ENCODE data around the gene PIP4K2C.

PIP4K2C gene

GRCh38 chr12:57549909-57550640 lies 40.9 kb upstream of the PIP4K2C start, which contains the start of gene KIF5A:
Gene KIF5A (plus strand): TSS chr12:57550044. CDS start chr12:57550272, 228 bp downstream.
- Histone ChIP-seq H3K27ac (ENCODE audit: insufficient read depth, low read length, poor library complexity, severe bottlenecking) (no peak within 1 kb of the TSS), H3K9me3 (ENCODE audit: control insufficient read depth, low read length) (no peaks in the 10 kb centered on the region), H3K36me3 (ENCODE audit: control insufficient read depth, insufficient read depth, low read length) (no peaks in the 10 kb centered on the region), H3K4me3 (ENCODE audit: insufficient read depth, low read depth, low read length, poor library complexity, severe bottlenecking) (peak within 1 kb of the TSS; percentile 40), H3K27me3 (replicated peaks; ENCODE audit: control insufficient read depth, insufficient read depth, low read length, poor library complexity, severe bottlenecking) (no peaks in the 10 kb centered on the region), H3K4me1 (ENCODE audit: control insufficient read depth, insufficient read depth, low read length, poor library complexity, severe bottlenecking) (peaks cover 22% of the 10 kb centered on the region)
- DNase-seq, result peak; percentile 10 to 39 (median 38)

GRCh38 chr12:57550641-57551549 lies 40.1 kb upstream of the PIP4K2C start:
- no peak overlapping the region for H3K4me3 ChIP-seq (ENCODE audit: insufficient read depth, low read depth, low read length, poor library complexity, severe bottlenecking)
- no peaks in the 10 kb centered on the region for H3K9me3 ChIP-seq (ENCODE audit: control insufficient read depth, low read length)
- peaks cover 19% of the 10 kb centered on the region for H3K4me1 ChIP-seq (ENCODE audit: control insufficient read depth, insufficient read depth, low read length, poor library complexity, severe bottlenecking)
- no peak overlapping the region for H3K27ac ChIP-seq (ENCODE audit: insufficient read depth, low read length, poor library complexity, severe bottlenecking)
- no peak for DNase-seq
- H3K27me3 ChIP-seq (replicated peaks; ENCODE audit: control insufficient read depth, insufficient read depth, low read length, poor library complexity, severe bottlenecking), result no peaks in the 10 kb centered on the region
- H3K36me3 ChIP-seq (ENCODE audit: control insufficient read depth, insufficient read depth, low read length), result no peaks in the 10 kb centered on the region

- Histone ChIP-seq H3K9me3 (ENCODE audit: control insufficient read depth, low read length) (no peaks in the 10 kb centered on the region), H3K4me1 (ENCODE audit: control insufficient read depth, insufficient read depth, low read length, poor library complexity, severe bottlenecking) (peaks cover 11% of the 10 kb centered on the region), H3K36me3 (ENCODE audit: control insufficient read depth, insufficient read depth, low read length) (no peaks in the 10 kb centered on the region), H3K27ac (ENCODE audit: insufficient read depth, low read length, poor library complexity, severe bottlenecking) (no peak overlapping the region), H3K4me3 (ENCODE audit: insufficient read depth, low read depth, low read length, poor library complexity, severe bottlenecking) (no peak overlapping the region), H3K27me3 (replicated peaks; ENCODE audit: control insufficient read depth, insufficient read depth, low read length, poor library complexity, severe bottlenecking) (no peaks in the 10 kb centered on the region)
- no peak for DNase-seq
Measured at GRCh38 chr12:57551637-57552305, 39.2 kb upstream of the PIP4K2C start.

- no peaks in the 10 kb centered on the region for H3K27me3 ChIP-seq (replicated peaks; ENCODE audit: control insufficient read depth, insufficient read depth, low read length, poor library complexity, severe bottlenecking)
Measured at GRCh38 chr12:57552306-57552651, 38.7 kb upstream of the PIP4K2C start.

GRCh38 chr12:57552835-57553313 lies 38.1 kb upstream of the PIP4K2C start:
- Histone ChIP-seq H3K27ac (ENCODE audit: insufficient read depth, low read length, poor library complexity, severe bottlenecking) (no peak overlapping the region), H3K4me1 (ENCODE audit: control insufficient read depth, insufficient read depth, low read length, poor library complexity, severe bottlenecking) (peaks cover 11% of the 10 kb centered on the region)
- DNase-seq, result no peak

More at GRCh38 chr12:57552306-57552651, 38.7 kb upstream of the PIP4K2C start:
- DNase-seq, result no peak
- H3K36me3 ChIP-seq (ENCODE audit: control insufficient read depth, insufficient read depth, low read length), result no peaks in the 10 kb centered on the region
- H3K4me1 ChIP-seq (ENCODE audit: control insufficient read depth, insufficient read depth, low read length, poor library complexity, severe bottlenecking), result peaks cover 11% of the 10 kb centered on the region
- H3K27ac ChIP-seq (ENCODE audit: insufficient read depth, low read length, poor library complexity, severe bottlenecking), result no peak overlapping the region
- no peak overlapping the region for H3K4me3 ChIP-seq (ENCODE audit: insufficient read depth, low read depth, low read length, poor library complexity, severe bottlenecking)
- no peaks in the 10 kb centered on the region for H3K9me3 ChIP-seq (ENCODE audit: control insufficient read depth, low read length)

GRCh38 chr12:57553343-57554202 lies 37.4 kb upstream of the PIP4K2C start:
- no peaks in the 10 kb centered on the region for H3K27me3 ChIP-seq (replicated peaks; ENCODE audit: control insufficient read depth, insufficient read depth, low read length, poor library complexity, severe bottlenecking)
- DNase-seq, result no peak

More at GRCh38 chr12:57552835-57553313, 38.1 kb upstream of the PIP4K2C start:
- no peaks in the 10 kb centered on the region for H3K9me3 ChIP-seq (ENCODE audit: control insufficient read depth, low read length)
- no peak overlapping the region for H3K4me3 ChIP-seq (ENCODE audit: insufficient read depth, low read depth, low read length, poor library complexity, severe bottlenecking)
- no peaks in the 10 kb centered on the region for H3K27me3 ChIP-seq (replicated peaks; ENCODE audit: control insufficient read depth, insufficient read depth, low read length, poor library complexity, severe bottlenecking)
- H3K36me3 ChIP-seq (ENCODE audit: control insufficient read depth, insufficient read depth, low read length), result no peaks in the 10 kb centered on the region

GRCh38 chr12:57554453-57554852 lies 36.5 kb upstream of the PIP4K2C start:
- no peak overlapping the region for H3K27ac ChIP-seq (ENCODE audit: insufficient read depth, low read length, poor library complexity, severe bottlenecking)
- no peak for DNase-seq
- H3K4me3 ChIP-seq (ENCODE audit: insufficient read depth, low read depth, low read length, poor library complexity, severe bottlenecking), result no peak overlapping the region
- no peaks in the 10 kb centered on the region for H3K36me3 ChIP-seq (ENCODE audit: control insufficient read depth, insufficient read depth, low read length)
- H3K9me3 ChIP-seq (ENCODE audit: control insufficient read depth, low read length), result no peaks in the 10 kb centered on the region
- H3K27me3 ChIP-seq (replicated peaks; ENCODE audit: control insufficient read depth, insufficient read depth, low read length, poor library complexity, severe bottlenecking), result no peaks in the 10 kb centered on the region
- H3K4me1 ChIP-seq (ENCODE audit: control insufficient read depth, insufficient read depth, low read length, poor library complexity, severe bottlenecking), result peaks cover 10% of the 10 kb centered on the region

More at GRCh38 chr12:57553343-57554202, 37.4 kb upstream of the PIP4K2C start:
- no peak overlapping the region for H3K4me3 ChIP-seq (ENCODE audit: insufficient read depth, low read depth, low read length, poor library complexity, severe bottlenecking)
- no peak overlapping the region for H3K27ac ChIP-seq (ENCODE audit: insufficient read depth, low read length, poor library complexity, severe bottlenecking)
- H3K36me3 ChIP-seq (ENCODE audit: control insufficient read depth, insufficient read depth, low read length), result no peaks in the 10 kb centered on the region
- H3K4me1 ChIP-seq (ENCODE audit: control insufficient read depth, insufficient read depth, low read length, poor library complexity, severe bottlenecking), result peaks cover 11% of the 10 kb centered on the region
- H3K9me3 ChIP-seq (ENCODE audit: control insufficient read depth, low read length), result no peaks in the 10 kb centered on the region

- H3K4me3 ChIP-seq (ENCODE audit: insufficient read depth, low read depth, low read length, poor library complexity, severe bottlenecking), result no peak overlapping the region
- H3K9me3 ChIP-seq (ENCODE audit: control insufficient read depth, low read length), result no peaks in the 10 kb centered on the region
- no peak for DNase-seq
- H3K27me3 ChIP-seq (replicated peaks; ENCODE audit: control insufficient read depth, insufficient read depth, low read length, poor library complexity, severe bottlenecking), result no peaks in the 10 kb centered on the region
- no peaks in the 10 kb centered on the region for H3K36me3 ChIP-seq (ENCODE audit: control insufficient read depth, insufficient read depth, low read length)
- no peak overlapping the region for H3K27ac ChIP-seq (ENCODE audit: insufficient read depth, low read length, poor library complexity, severe bottlenecking)
- H3K4me1 ChIP-seq (ENCODE audit: control insufficient read depth, insufficient read depth, low read length, poor library complexity, severe bottlenecking), result peaks cover 5% of the 10 kb centered on the region
Measured at GRCh38 chr12:57554897-57555296, 36.1 kb upstream of the PIP4K2C start.

GRCh38 chr12:57558864-57559263 lies 32.1 kb upstream of the PIP4K2C start:
- Histone ChIP-seq H3K36me3 (ENCODE audit: control insufficient read depth, insufficient read depth, low read length) (no peaks in the 10 kb centered on the region), H3K27ac (ENCODE audit: insufficient read depth, low read length, poor library complexity, severe bottlenecking) (no peak overlapping the region), H3K4me1 (ENCODE audit: control insufficient read depth, insufficient read depth, low read length, poor library complexity, severe bottlenecking) (no peaks in the 10 kb centered on the region), H3K27me3 (replicated peaks; ENCODE audit: control insufficient read depth, insufficient read depth, low read length, poor library complexity, severe bottlenecking) (no peaks in the 10 kb centered on the region), H3K9me3 (ENCODE audit: control insufficient read depth, low read length) (no peaks in the 10 kb centered on the region), H3K4me3 (ENCODE audit: insufficient read depth, low read depth, low read length, poor library complexity, severe bottlenecking) (no peak overlapping the region)
- no peak for DNase-seq

Measured in effector memory CD4-positive, alpha-beta T cell (primary cell).